Central memory CD8-positive, alpha-beta T cell (primary cell): ENCODE data around the gene PLIN1.

Experiments used
- ATAC-seq: fragments of 150-1000 bp; cut with Tn5 transposase; replicated peaks from 2 replicates; pipeline ENCODE4 v1.10.0; 2022; ENCODE audit warnings: mild to moderate bottlenecking, moderate FRiP score, moderate number of reproducible peaks; ENCODE audit not compliant: poor library complexity, severe bottlenecking; ENCODE audit errors: extremely low read depth
- DNase-seq, 2 donors: peaks; one replicate each; pipeline ENCODE4 v3.0.0; 2021; ENCODE audit warnings: low spot score in 2 of 2
- H3K27ac Mint-ChIP-seq: one replicate; pipeline ENCODE4 v1.8.0; 2022; ENCODE audit warnings: low read depth, mild to moderate bottlenecking, moderate library complexity, mixed read lengths
- H3K27me3 Mint-ChIP-seq: one replicate; pipeline ENCODE4 v1.8.0; 2022; ENCODE audit warnings: mixed read lengths
- H3K36me3 Mint-ChIP-seq: one replicate; pipeline ENCODE4 v1.8.0; 2022; ENCODE audit warnings: mild to moderate bottlenecking, moderate library complexity, mixed read lengths; ENCODE audit not compliant: insufficient read depth
- H3K4me1 Mint-ChIP-seq: one replicate; pipeline ENCODE4 v1.8.0; 2022; ENCODE audit warnings: mixed read lengths
- H3K4me3 Mint-ChIP-seq: one replicate; pipeline ENCODE4 v1.8.0; 2022; ENCODE audit warnings: mild to moderate bottlenecking, moderate library complexity, mixed read lengths
- H3K9me3 Mint-ChIP-seq: one replicate; pipeline ENCODE4 v1.8.0; 2022; ENCODE audit warnings: mixed read lengths

PLIN1 gene

DNA sequence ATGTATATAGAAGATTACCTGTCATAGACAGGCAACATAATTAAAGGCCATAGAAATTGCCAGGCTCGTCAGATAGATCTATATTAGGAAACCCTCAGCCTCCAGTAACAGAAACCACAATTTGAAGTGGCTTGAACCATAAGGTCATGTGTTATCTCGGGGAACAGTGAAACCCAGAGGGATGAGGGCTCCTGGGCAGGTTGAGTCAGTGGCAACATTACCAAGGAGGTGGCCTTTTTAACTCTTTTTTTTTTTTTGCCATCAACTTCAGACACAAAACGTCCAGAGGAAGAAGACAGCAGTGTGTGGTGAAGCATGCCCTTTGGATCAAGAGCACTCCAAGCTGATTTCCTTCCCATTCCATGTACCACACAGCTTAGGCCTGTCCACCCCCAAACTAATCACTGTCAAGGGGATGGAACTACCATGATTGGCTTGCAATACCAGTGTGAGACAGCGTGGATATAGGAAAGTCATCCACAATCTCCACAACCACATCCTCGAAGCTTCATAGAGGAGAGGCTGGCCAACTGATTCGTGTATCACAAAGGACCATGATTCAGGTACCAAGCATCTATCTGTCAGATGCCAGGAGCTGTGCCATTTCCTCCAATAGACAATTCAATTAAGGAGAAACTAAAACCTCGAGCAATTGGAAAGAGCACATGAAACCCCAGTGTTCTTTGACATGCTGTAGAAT lies 22.9 kb downstream of the PLIN1 start:
- H3K9me3 Mint-ChIP-seq: no peaks in the 10 kb centered on the region
- H3K4me1 Mint-ChIP-seq: peaks cover 12% of the 10 kb centered on the region
- DNase-seq: no peak
- ATAC-seq: no peak
- peaks cover 83% of the 10 kb centered on the region for H3K27me3 Mint-ChIP-seq
- no peak overlapping the region for H3K27ac Mint-ChIP-seq
- peak overlapping the region; percentile 64 for H3K4me3 Mint-ChIP-seq
- no peaks in the 10 kb centered on the region for H3K36me3 Mint-ChIP-seq

DNA sequence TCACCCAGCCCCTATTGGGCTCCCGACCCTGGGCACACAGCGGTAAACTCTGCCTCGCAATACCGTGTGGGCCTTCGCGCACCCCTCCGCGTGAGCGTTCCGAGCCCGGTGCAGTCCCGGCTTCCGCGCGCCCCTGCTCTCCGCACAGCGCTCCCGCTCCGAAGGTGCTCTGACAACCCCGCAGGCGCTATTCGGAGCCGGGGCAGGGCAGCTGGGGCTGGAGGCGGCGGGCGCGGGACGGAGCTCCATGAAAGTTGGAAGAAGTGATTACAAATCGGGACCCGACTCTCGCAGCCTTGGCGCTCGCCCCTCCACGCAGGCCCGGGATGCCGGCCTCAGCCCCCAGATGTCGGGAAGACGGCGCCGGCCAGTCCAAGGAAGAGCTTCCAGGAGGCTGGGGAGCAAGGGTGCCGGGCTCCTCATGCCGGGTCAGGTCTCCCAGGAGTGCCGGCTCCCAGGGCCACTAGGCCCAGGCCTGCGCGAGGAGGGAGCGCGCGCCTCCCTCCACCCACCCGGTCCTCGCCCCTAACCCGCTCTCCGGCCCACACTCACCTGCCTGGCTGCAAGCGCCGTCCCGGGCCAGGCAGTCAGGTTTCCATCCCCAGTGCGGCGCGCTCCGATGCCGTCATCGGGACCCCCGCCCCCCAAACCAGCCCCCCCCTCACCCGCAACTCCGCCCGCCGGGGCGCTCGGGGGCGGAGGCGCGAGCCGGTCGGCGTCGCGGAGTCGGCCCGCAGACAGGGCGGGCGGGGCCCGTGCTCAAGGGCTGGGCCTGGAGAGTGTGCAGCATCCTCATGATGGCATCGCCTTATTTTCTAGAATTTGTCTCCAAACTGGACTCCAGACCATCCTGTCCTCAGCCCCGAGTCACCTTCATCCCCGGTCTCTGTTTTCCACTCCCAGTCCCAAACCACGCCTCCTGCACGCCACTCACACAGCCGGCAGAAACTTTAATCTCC lies 24.0 kb downstream of the PLIN1 start, which contains the start of gene KIF7:
TSS of gene KIF7 (minus strand) at position 621 of the 959 bp plus-strand sequence. CDS start 2,537 bp downstream, outside the sequence.
- no peaks in the 10 kb centered on the region for H3K9me3 Mint-ChIP-seq
- peak within 1 kb of the TSS; percentile 64 for H3K4me3 Mint-ChIP-seq
- DNase-seq (no peak), ATAC-seq (peak; percentile 40)
- H3K36me3 Mint-ChIP-seq: no peaks in the 10 kb centered on the region
- peaks cover 12% of the 10 kb centered on the region for H3K4me1 Mint-ChIP-seq
- H3K27ac Mint-ChIP-seq: no peak within 1 kb of the TSS
- peaks cover 72% of the 10 kb centered on the region for H3K27me3 Mint-ChIP-seq

DNA sequence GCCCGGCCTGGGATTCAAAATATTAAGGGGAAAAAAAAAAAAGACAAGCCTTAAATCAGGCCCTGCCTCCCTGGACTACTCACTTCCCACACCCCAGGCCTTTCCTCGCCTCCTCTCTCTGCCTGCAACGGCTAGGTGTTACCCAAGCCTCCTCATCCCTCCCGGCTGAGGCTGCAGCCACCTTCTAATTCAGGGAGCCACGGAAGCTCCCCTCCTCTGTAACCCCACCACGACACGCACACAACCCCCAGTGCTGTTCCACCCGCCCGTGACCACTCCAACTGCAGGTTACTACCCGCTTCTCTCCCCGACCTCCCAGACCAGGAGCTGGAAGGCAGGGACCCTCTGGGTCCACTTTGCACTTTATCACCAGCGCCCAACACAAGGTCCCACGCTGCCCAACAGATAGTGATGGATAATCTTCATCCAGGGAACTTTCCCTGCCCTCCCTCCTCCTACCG lies 24.8 kb downstream of the PLIN1 start:
- H3K36me3 Mint-ChIP-seq: no peaks in the 10 kb centered on the region
- DNase-seq: no peak
- peaks cover 12% of the 10 kb centered on the region for H3K4me1 Mint-ChIP-seq
- no peak overlapping the region for H3K27ac Mint-ChIP-seq
- peaks cover 64% of the 10 kb centered on the region for H3K27me3 Mint-ChIP-seq
- no peaks in the 10 kb centered on the region for H3K9me3 Mint-ChIP-seq
- H3K4me3 Mint-ChIP-seq: peak overlapping the region; percentile 64
- ATAC-seq: no peak

DNA sequence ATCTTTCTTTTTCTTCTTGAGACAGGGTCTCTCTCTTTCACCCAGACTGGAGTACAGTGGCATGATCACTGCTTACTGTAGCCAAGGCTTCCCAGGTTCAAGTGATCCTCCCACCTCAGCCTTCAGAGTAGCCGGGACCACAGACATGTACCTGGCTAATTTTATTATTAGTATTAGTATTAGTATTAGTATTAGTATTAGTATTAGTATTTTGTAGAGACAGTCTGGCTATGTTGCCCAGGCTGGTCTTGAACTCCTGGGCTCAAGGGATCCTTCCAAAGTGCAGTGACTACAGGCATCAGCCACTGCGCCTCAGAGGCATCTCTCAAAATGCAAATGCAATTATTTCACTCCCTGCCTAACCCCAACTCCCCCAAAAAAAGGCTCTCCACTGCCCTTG lies 25.6 kb downstream of the PLIN1 start:
- H3K36me3 Mint-ChIP-seq: no peaks in the 10 kb centered on the region
- peaks cover 12% of the 10 kb centered on the region for H3K4me1 Mint-ChIP-seq
- DNase-seq (no peak), ATAC-seq (no peak)
- H3K27ac Mint-ChIP-seq: no peak overlapping the region
- H3K27me3 Mint-ChIP-seq: peaks cover 58% of the 10 kb centered on the region
- H3K4me3 Mint-ChIP-seq: no peak overlapping the region
- no peaks in the 10 kb centered on the region for H3K9me3 Mint-ChIP-seq

DNA sequence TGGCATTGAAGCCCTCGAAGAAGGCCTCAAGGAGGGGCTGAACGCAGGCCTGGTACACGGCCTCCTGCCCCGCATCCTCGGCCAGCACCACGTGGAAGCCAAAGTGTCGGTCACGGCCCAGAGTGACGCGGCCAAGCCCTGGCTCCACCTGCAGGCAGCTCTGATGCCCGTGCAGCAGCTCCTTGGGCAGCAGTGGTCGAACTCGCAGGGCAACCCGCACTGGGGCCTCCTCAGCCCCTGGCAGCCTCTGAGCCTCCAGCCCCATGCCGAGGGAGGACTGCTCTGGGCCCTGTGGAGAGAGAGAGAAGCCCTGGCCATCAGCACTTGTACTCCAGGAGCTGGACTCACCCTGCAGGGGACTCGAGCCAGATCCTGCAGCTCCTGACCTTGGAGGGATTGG lies 26.5 kb downstream of the PLIN1 start:
- no peaks in the 10 kb centered on the region for H3K9me3 Mint-ChIP-seq
- no peak overlapping the region for H3K4me3 Mint-ChIP-seq
- H3K4me1 Mint-ChIP-seq: peaks cover 12% of the 10 kb centered on the region
- DNase-seq (no peak), ATAC-seq (no peak)
- no peaks in the 10 kb centered on the region for H3K36me3 Mint-ChIP-seq
- H3K27ac Mint-ChIP-seq: no peak overlapping the region
- H3K27me3 Mint-ChIP-seq: peaks cover 58% of the 10 kb centered on the region

DNA sequence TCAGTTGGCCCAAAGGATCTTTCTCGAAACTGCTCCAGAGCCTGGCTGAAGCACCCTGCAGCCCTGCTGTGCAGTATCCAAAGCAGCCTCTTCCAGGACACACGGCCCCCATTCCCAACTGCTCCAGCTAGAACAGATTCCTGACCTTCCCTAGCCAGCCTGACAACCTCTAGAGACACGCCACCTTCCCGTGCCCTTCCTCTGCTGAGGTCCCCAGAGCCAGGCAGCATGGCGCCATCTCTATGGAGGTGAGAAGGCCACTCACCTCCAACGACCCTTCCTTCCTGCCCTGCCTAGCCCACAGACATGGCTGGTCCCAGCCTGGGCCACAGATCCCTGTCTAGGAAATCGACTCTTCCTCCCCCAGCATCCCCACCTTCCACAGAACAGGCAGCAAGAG lies 27.0 kb downstream of the PLIN1 start:
- DNase-seq (no peak), ATAC-seq (no peak)
- Mint-ChIP-seq H3K36me3 (no peaks in the 10 kb centered on the region), H3K4me1 (peaks cover 16% of the 10 kb centered on the region), H3K27ac (no peak overlapping the region), H3K9me3 (no peaks in the 10 kb centered on the region), H3K4me3 (no peak overlapping the region), H3K27me3 (peaks cover 55% of the 10 kb centered on the region)

DNA sequence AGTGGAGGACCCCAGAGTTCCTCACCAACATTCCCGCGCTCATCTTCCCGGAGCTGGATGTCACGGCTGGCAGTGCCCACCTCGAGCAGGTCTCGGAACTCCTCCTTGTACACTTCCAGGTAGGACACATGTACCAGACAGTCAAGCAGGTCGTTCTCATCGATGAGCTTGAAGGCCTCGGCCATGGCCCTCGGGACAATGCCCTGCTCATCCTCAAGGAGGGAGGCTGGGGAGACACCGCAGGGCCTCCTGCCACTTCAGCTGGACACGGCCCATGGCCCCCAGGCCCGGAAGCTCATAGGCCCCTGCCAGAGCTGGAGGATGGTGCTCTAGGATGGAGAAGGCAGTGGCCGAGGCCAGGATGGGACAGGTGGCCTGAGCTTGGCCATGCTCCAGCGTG lies 29.5 kb downstream of the PLIN1 start:
- Mint-ChIP-seq H3K4me1 (peaks cover 11% of the 10 kb centered on the region), H3K4me3 (no peak overlapping the region), H3K27me3 (peaks cover 31% of the 10 kb centered on the region), H3K36me3 (no peaks in the 10 kb centered on the region), H3K27ac (no peak overlapping the region), H3K9me3 (no peaks in the 10 kb centered on the region)
- no peak for ATAC-seq
- DNase-seq: no peak

DNA sequence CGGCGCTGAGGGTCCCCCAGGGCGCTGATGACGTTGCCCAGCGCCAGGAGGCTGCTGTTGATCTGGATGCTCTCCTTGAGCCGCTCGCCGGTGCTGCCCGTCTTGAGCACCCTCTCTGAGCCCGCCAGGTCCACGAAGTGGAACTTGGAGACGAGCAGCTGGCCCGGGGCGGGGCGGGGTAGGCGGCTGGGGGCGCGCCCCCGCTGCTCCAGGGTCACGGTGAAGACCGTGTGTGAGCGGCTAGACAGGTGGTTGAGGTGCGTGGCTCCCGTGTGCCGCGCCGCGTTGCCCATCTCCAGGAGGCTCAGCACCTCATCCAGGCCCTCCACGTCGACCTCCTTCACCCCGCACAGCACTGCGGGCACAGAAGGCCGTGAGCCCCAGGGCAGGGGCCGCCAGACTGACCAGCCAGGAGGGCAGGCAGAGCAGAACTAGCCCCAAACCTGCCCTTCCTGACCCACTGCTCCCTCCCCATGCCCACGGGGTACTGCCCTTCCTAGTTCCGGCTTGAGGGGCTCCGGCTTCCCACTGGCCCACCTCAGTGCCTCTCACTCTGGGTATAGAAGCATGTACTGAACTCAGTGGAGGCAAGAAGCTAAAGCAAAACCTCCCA lies 30.0 kb downstream of the PLIN1 start:
- H3K36me3 Mint-ChIP-seq: no peaks in the 10 kb centered on the region
- no peak overlapping the region for H3K4me3 Mint-ChIP-seq
- no peaks in the 10 kb centered on the region for H3K9me3 Mint-ChIP-seq
- H3K27ac Mint-ChIP-seq: no peak overlapping the region
- ATAC-seq (no peak), DNase-seq (no peak)
- H3K27me3 Mint-ChIP-seq: peaks cover 25% of the 10 kb centered on the region
- H3K4me1 Mint-ChIP-seq: peaks cover 7% of the 10 kb centered on the region

DNA sequence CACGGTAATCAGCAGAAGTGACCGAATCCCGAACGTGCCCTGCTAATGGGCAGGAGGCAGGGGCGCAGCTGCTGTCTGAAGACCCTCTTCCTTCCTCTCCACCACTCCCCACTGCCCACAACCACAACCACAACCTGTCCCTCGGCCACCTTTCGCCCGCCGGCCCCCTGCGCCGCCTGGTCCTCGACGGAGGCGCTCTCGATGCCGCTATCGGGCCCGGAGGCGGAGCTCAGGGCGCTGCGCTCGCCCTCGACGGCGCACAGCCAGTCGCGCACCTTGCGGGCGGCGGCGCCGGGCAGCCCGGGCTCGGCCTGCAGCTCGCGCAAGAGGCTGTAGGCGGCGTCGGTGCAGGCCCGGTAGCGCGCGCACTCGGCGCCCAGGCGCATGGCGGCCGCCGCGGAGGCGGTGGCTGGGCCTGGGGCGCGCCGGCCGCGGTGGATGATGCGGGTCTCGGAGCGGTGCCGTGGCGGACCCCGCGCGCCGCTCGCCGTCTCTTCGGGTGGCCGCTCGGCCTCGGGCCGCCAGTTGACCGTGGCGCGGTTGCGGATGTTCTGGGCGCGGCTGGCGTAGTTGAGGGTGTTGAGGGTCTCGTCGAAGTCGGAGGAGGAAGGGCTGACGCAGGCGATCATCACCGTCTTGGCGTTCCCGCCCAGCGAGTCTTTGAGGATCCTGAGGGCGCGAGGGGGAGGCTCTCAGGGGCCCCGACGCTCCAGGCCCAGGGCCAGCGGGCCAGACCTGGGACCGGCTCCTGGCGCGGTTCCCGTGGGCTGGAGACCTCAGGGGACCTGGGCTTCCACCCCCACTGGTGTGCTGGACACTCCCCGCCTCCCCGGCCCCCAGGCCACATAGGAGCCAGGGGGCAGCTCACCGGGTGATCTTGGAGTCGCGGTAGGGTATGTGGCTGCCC lies 30.8 kb downstream of the PLIN1 start:
- ATAC-seq: no peak
- no peaks in the 10 kb centered on the region for H3K9me3 Mint-ChIP-seq

DNA sequence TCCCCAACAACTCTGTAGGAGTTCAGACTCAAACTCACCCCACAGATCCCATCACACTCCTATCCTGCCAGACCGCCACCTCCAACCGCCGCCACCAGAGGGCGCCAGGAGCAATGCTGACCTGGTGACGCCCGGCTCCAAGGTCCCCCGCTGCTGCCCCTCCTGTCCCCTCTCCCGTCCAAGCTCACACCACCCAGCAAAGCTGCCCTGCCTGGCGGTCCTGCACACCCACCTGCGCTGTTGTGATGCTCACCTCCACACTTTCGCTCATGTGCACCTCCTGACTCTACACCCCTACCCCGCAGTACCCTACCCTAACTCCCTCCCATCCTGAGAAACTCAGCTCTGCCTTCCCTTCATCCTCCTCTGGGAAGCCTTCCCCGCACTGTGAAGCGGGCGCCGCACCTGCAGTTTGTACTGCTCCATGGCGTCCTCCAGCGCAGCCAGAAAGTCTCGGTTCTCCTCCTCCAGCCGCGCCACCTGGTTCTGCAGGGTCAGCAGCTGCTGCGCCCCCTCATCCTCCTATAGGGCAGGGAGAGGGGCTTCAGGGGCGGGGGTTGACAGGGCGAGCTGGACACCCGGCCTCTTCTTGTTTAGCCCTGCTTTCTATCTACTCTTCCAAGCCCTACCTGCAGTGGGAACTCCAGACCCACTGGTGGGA lies 31.8 kb downstream of the PLIN1 start:
- ATAC-seq (no peak), DNase-seq (peak; percentile 21 to 32)
- Mint-ChIP-seq H3K36me3 (no peaks in the 10 kb centered on the region), H3K9me3 (no peaks in the 10 kb centered on the region), H3K4me1 (peaks cover 7% of the 10 kb centered on the region), H3K27me3 (peaks cover 7% of the 10 kb centered on the region), H3K27ac (no peak overlapping the region), H3K4me3 (no peak overlapping the region)

More for the DNA sequence above, 30.8 kb downstream of the PLIN1 start:
- Mint-ChIP-seq H3K36me3 (no peaks in the 10 kb centered on the region), H3K27ac (no peak overlapping the region), H3K27me3 (peaks cover 17% of the 10 kb centered on the region), H3K4me1 (peaks cover 7% of the 10 kb centered on the region), H3K4me3 (no peak overlapping the region)
- DNase-seq: no peak

DNA sequence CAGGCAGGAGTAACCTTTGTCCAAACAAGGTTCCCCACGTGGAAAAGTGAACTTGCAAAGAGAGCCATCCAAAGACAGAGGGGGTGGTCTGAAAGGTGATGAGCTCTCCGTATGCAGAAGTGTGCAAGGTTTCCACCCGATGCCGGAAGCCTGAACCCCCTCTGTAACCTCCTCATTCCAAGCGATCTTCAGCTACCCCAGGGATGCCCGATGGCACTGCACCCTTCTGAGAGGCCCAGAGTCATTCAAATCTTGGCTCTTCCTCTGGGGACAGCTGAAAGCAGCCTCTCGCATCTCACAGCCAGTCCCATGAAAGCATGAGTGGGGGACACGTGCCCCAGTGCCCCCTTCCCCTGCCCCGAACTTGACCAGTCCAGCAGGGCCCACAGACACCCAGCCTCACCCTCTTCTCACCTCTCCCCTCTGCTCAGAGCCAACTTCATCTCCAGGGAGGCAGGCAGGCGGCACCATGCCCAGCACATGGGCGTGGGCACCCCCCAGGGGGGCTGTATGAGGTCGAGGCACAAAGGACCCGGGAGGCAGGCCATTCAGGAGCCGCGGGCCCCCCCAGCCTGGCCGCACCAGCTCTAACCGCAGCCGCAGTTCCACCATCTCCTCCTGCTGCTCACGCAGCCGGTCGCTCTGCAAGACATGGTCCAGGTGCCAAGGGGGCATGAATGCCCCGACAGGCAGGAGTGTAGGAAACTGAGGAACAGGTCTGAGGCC lies 32.6 kb downstream of the PLIN1 start:
- DNase-seq (no peak), ATAC-seq (no peak)
- no peak overlapping the region for H3K27ac Mint-ChIP-seq
- H3K9me3 Mint-ChIP-seq: no peaks in the 10 kb centered on the region
- peaks cover 7% of the 10 kb centered on the region for H3K4me1 Mint-ChIP-seq
- no peaks in the 10 kb centered on the region for H3K36me3 Mint-ChIP-seq
- no peak overlapping the region for H3K4me3 Mint-ChIP-seq
- H3K27me3 Mint-ChIP-seq: no peaks in the 10 kb centered on the region
